GM12873 (cell line): ENCODE results near the gene INTS6.

ENCODE experiments used
- TF ChIP-seq, protein P1 (sequence below): IDR thresholded peaks from 2 replicates; pipeline ENCODE4 v1.5.1; 2012; ENCODE audit warnings: low read depth, mild to moderate bottlenecking, moderate library complexity, low read length, control low read depth; ENCODE audit not compliant: insufficient read depth; ENCODE audit errors: missing control alignments

Gene INTS6

DNA sequence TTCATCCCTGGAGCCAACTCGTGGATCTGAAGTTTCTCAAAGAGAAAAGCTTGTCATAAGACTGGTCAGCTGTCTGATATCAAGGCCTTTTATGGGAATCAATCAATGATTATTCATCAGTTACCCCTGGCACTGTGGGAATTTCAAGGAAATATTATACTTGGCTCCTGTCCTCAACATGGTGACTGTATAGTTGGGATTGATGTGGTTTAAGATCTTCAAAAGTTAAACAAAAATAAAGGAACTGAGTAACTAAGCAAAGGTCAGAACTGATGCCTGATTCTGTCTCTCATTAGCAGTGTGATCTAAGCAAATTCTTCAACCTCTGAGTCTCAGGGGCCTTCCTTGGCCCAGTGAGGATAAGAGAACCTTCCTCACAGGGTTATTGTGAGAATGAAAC lies 135.6 kb downstream of the INTS6 start:
- TF ChIP-seq, protein P1, sequence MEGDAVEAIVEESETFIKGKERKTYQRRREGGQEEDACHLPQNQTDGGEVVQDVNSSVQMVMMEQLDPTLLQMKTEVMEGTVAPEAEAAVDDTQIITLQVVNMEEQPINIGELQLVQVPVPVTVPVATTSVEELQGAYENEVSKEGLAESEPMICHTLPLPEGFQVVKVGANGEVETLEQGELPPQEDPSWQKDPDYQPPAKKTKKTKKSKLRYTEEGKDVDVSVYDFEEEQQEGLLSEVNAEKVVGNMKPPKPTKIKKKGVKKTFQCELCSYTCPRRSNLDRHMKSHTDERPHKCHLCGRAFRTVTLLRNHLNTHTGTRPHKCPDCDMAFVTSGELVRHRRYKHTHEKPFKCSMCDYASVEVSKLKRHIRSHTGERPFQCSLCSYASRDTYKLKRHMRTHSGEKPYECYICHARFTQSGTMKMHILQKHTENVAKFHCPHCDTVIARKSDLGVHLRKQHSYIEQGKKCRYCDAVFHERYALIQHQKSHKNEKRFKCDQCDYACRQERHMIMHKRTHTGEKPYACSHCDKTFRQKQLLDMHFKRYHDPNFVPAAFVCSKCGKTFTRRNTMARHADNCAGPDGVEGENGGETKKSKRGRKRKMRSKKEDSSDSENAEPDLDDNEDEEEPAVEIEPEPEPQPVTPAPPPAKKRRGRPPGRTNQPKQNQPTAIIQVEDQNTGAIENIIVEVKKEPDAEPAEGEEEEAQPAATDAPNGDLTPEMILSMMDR: no peak

DNA sequence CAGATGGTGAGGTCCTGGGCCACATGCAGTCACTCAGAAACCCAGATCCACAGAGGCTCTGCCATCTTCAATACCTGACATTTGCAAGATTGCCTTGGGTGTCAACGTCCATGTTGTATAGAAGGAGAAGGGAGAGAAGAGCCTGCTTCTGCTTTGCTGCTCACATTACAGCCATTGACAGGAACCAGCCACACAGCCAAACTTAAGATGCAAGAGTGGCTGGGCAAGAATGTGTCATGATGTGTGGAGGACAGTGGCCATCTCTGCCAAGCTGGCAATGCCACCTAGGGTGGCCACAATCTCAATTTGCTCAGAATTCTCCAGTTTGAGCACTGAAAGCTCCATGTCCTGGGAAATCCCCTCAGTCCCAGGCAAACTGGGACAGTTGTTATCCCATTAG lies 139.2 kb downstream of the INTS6 start:
- TF ChIP-seq, protein P1: no peak

DNA sequence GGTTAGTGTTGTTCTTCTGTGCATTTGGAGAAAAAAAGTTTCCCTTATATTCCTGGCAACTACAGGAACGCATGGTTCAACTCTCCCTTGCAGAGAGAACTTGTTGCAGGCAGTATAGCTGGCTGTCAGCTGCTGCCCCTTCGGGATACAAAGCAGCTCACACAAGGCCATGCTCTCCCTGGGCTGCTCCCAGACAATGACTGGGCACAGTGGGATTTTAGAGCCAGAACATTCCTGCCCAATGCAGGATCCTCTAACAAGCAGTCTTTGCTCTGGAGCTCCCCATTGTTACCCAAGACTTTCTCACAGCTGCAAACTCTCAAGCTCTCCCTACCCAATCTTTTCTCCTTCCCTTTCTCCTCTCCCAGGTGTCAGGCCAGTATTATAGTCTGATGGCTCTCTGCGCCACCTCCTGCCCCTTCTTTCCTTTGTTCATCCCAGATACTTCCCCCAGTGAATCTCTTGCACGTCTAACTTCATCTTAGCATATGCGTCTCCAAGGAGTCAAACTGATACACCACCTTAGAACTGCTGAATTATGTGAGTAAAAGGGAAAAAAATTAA lies 140.8 kb downstream of the INTS6 start:
- TF ChIP-seq, protein P1: no peak
